Measurements from ENCODE around the gene PDE4D. TPM values are rescaled to one million over a fixed set of nuclear protein-coding genes. Genes with fewer than 3 reads are reported as not detected.
"Not testable (repeated sequence)": the region's sequence is repeated elsewhere in the genome, so short reads cannot be mapped to it uniquely, and the experiment has no call there.

Gene PDE4D
- total RNA-seq, 4 donors from 2014 or later: 6.0 to 36.2 (median 10.0) TPM

DNA sequence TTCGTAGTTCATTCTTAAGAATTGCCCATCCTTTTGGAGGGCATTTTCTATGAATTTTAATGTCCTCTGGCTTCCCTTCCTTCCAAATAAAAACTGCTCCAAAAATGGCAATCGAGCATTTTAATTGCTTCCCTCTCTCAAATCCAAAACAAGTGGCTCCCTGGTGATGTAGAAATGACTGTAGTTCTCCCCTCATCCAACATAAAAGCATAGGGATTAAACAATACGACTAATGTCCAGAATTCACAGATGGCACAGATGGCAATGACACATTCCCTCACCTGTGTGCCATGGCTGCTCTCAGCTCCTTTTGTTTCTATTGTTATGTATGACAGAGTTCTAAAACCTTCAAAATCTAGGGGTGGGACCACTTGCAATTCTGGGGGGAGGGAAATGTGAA is 893.3 kb downstream of the PDE4D start:
- no peak for DNase-seq
- no peaks in the 10 kb centered on the region for H3K27me3 ChIP-seq
- no peak overlapping the region for H3K27ac ChIP-seq
- no peak for TF ChIP-seq CTCF (IDR thresholded peaks at IDR 0.05)
- no peak for TF ChIP-seq POLR2A (IDR thresholded peaks at IDR 0.05)
- no peaks in the 10 kb centered on the region for H3K36me3 ChIP-seq
- intact Hi-C loops (cut with DNase I): no loop called here
- no peaks in the 10 kb centered on the region for H3K9me3 ChIP-seq
- H3K4me1 ChIP-seq: no peaks in the 10 kb centered on the region
- 81 to 85% methylated on average over 3 of the region's 3 CpGs for WGBS, 2 donors
- H3K4me3 ChIP-seq: no peak overlapping the region

DNA sequence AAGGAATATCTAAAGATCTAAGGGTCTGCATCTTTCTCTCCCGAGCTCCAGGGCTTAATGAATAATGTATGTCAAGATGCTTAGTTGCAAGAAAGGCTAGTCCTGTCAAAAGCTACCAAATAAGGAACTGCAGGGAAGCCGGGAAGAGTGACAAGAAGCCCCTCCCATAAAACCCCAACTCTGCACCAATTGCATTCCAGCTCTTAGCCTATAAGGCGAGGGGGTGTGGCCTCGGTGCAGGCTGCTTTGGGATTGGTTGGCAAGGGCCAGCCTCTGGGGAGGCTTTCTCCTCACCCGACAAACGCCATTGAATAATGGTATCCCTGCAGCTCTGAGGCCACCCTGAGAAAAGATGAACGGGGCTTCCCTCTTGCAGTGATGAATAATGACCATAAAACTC is 893.7 kb downstream of the PDE4D start:
- Histone ChIP-seq H3K36me3 (no peaks in the 10 kb centered on the region), H3K27ac (no peak overlapping the region), H3K9me3 (no peaks in the 10 kb centered on the region), H3K4me3 (no peak overlapping the region), H3K4me1 (no peaks in the 10 kb centered on the region), H3K27me3 (no peaks in the 10 kb centered on the region)
- intact Hi-C loops (cut with DNase I): no loop called here
- 92 to 96% methylated on average over 4 to 6 of the region's 7 CpGs for WGBS, 2 donors
- no peak for TF ChIP-seq CTCF (IDR thresholded peaks at IDR 0.05)
- TF ChIP-seq POLR2A (IDR thresholded peaks at IDR 0.05): no peak
- no peak for DNase-seq

- no peaks in the 10 kb centered on the region for H3K36me3 ChIP-seq
- no peak for TF ChIP-seq POLR2A (IDR thresholded peaks at IDR 0.05)
- no peak for TF ChIP-seq CTCF (IDR thresholded peaks at IDR 0.05)
- H3K9me3 ChIP-seq: no peaks in the 10 kb centered on the region
- no peaks in the 10 kb centered on the region for H3K27me3 ChIP-seq
- no peaks in the 10 kb centered on the region for H3K4me1 ChIP-seq
- intact Hi-C loops (cut with DNase I): no loop called here
- no peak for DNase-seq
- 81% methylated on average over 2 of the region's 2 CpGs for WGBS, 2 donors
- no peak overlapping the region for H3K27ac ChIP-seq
- no peak overlapping the region for H3K4me3 ChIP-seq
These were observed 895.0 kb downstream of the PDE4D start for GRCh38 chr5:58998544-58998943.

- H3K4me1 ChIP-seq; H3K4me3 ChIP-seq; DNase-seq; H3K27me3 ChIP-seq; H3K9me3 ChIP-seq; H3K27ac ChIP-seq; H3K36me3 ChIP-seq; intact Hi-C loops (cut with DNase I): not testable (repeated sequence)
- WGBS, 2 donors: 90 to 95% methylated on average over 3 of the region's 3 CpGs
These were observed 897.7 kb downstream of the PDE4D start for GRCh38 chr5:58995779-58996178.

DNA sequence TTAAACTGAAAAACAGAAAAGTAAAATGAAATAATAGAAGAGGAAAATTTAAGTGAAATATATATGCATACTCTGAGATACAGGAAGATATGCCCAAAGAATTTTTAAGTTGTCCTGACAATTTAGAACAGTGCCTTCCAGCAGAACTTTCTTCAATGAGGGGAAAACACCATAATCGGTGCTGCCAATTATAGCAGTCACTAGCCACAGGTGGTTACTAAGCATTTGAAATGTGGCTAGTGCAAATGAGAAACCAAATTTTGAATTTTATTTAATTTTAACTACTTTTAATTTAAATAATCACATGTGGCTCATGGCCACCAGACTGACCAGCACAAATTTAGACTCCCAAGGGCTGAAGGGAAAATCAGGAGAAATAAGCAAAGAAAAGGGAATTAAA is 900.1 kb downstream of the PDE4D start:
- 75 to 91% methylated on average over 1 of the region's 1 CpG for WGBS, 2 donors
- H3K27ac ChIP-seq: no peak overlapping the region
- H3K27me3 ChIP-seq: no peaks in the 10 kb centered on the region
- no peaks in the 10 kb centered on the region for H3K4me1 ChIP-seq
- no peak overlapping the region for H3K4me3 ChIP-seq
- TF ChIP-seq POLR2A (IDR thresholded peaks at IDR 0.05) (no peak), CTCF (IDR thresholded peaks at IDR 0.05) (no peak)
- H3K36me3 ChIP-seq: peaks cover 0 to 27% (median 0%) of the 10 kb centered on the region in 3 donors
- H3K9me3 ChIP-seq: no peaks in the 10 kb centered on the region
- intact Hi-C loops (cut with DNase I): no loop called here
- no peak for DNase-seq

- WGBS, 2 donors: 97 to 98% methylated on average over 2 of the region's 2 CpGs
- no peaks in the 10 kb centered on the region for H3K9me3 ChIP-seq
- H3K4me3 ChIP-seq: no peak overlapping the region
- H3K36me3 ChIP-seq: peaks cover 0 to 45% (median 0%) of the 10 kb centered on the region in 3 donors
- intact Hi-C loops (cut with DNase I): no loop called here
- H3K4me1 ChIP-seq: no peaks in the 10 kb centered on the region
- no peaks in the 10 kb centered on the region for H3K27me3 ChIP-seq
- TF ChIP-seq POLR2A (IDR thresholded peaks at IDR 0.05) (no peak), CTCF (IDR thresholded peaks at IDR 0.05) (no peak)
- no peak for DNase-seq
- no peak overlapping the region for H3K27ac ChIP-seq
These were observed 904.6 kb downstream of the PDE4D start for GRCh38 chr5:58988938-58989337.

Data from esophagus squamous epithelium (tissue), 5 donors.